Tibial artery (tissue), 4 donors: ENCODE data around the gene GATA3.

ENCODE experiments used
- DNase-seq, 2 donors: peaks; one replicate each; pipeline ENCODE4 v3.0.0-alpha.2; 2019
- H3K27ac ChIP-seq, 2 donors: fragments of 200-600 bp; sonication (generic) in 1 of 2; 1 replicate in 1 of 2; 2 replicates in 1 of 2; pipeline ENCODE4 v1.5.1; 2018 to 2019; ENCODE audit warnings: mild to moderate bottlenecking in 1 of 2
- H3K27me3 ChIP-seq, 2 donors: fragments of 200-600 bp; sonication (generic) in 1 of 2; one replicate each; pipeline versions ENCODE4 v1.5.1 to v1.6.0; 2016 to 2019
- H3K36me3 ChIP-seq, 3 donors: fragments of 200-600 bp; sonication (generic) in 2 of 3; one replicate each; pipeline ENCODE4 v1.5.1; 2016 to 2019; ENCODE audit warnings: mild to moderate bottlenecking in 2 of 3
- H3K4me1 ChIP-seq, 4 donors: fragments of 200-600 bp; sonication (generic) in 2 of 4; 1 replicate in 3 of 4; 2 replicates in 1 of 4; pipeline ENCODE4 v1.5.1; 2016 to 2019
- H3K4me3 ChIP-seq, 2 donors: fragments of 200-600 bp; sonication (generic) in 1 of 2; 1 replicate in 1 of 2; 2 replicates in 1 of 2; pipeline ENCODE4 v1.5.1; 2018 to 2019; ENCODE audit warnings: mild to moderate bottlenecking in 2 of 2
- H3K9me3 ChIP-seq, 3 donors: fragments of 200-600 bp; sonication (generic) in 1 of 3; one replicate each; pipeline ENCODE4 v1.5.1; 2016 to 2019
- CTCF ChIP-seq, 2 experiments: fragments of 200-600 bp in 1 of 2; fragments of 450-650 bp in 1 of 2; IDR thresholded peaks; one replicate each; pipeline ENCODE4 v1.5.1; 2017 to 2019; ENCODE audit warnings: antibody characterized with exemption in 2 of 2, mild to moderate bottlenecking in 1 of 2, moderate library complexity in 1 of 2
- intact Hi-C: fragments of 100-400 bp; cut with DNase I; formaldehyde crosslinking; loops from one replicate; pipeline ENCODE4 v1.15.0; 2023; ENCODE audit warnings: low total_unique reads

Gene GATA3

GRCh38 chr10:8048281-8049008 lies 6.0 kb upstream of the GATA3 start:
- no peak overlapping the region for H3K27ac ChIP-seq
- no peaks in the 10 kb centered on the region for H3K36me3 ChIP-seq
- no peak for DNase-seq
- peaks cover 9 to 100% of the 10 kb centered on the region in 2 donors for H3K27me3 ChIP-seq
- H3K4me3 ChIP-seq = no peak overlapping the region
- TF ChIP-seq CTCF (IDR thresholded peaks at IDR 0.05) = no peak
- peaks cover 0 to 73% (median 57%) of the 10 kb centered on the region in 4 donors for H3K4me1 ChIP-seq
- H3K9me3 ChIP-seq = no peaks in the 10 kb centered on the region
- intact Hi-C loops = no loop called here

- Histone ChIP-seq H3K4me3 (peak overlapping the region; percentile 28 to 43), H3K36me3 (no peaks in the 10 kb centered on the region), H3K9me3 (no peaks in the 10 kb centered on the region), H3K4me1 (peaks cover 0 to 76% (median 63%) of the 10 kb centered on the region in 4 donors), H3K27me3 (peaks cover 9 to 100% of the 10 kb centered on the region in 2 donors), H3K27ac (no peak overlapping the region)
- peak in 1 of 2 donors; percentile 54 for DNase-seq
- intact Hi-C loops = no loop called here
- TF ChIP-seq CTCF (IDR thresholded peaks at IDR 0.05) = no peak
Measured at GRCh38 chr10:8049045-8049864, 5.2 kb upstream of the GATA3 start.

- Histone ChIP-seq H3K27ac (no peak overlapping the region), H3K27me3 (peaks cover 9 to 100% of the 10 kb centered on the region in 2 donors), H3K36me3 (no peaks in the 10 kb centered on the region), H3K4me1 (peaks cover 0 to 76% (median 67%) of the 10 kb centered on the region in 4 donors), H3K9me3 (no peaks in the 10 kb centered on the region), H3K4me3 (peak overlapping the region; percentile 28 to 43)
- intact Hi-C loops = no loop called here
- peak in 1 of 2 donors; percentile 55 for DNase-seq
- TF ChIP-seq CTCF (IDR thresholded peaks at IDR 0.05) = no peak
Measured at GRCh38 chr10:8049865-8050555, 4.5 kb upstream of the GATA3 start.

GRCh38 chr10:8050556-8051108 lies 3.9 kb upstream of the GATA3 start:
- TF ChIP-seq CTCF (IDR thresholded peaks at IDR 0.05) = no peak
- H3K9me3 ChIP-seq = no peaks in the 10 kb centered on the region
- intact Hi-C loops = no loop called here
- H3K27ac ChIP-seq = no peak overlapping the region
- H3K36me3 ChIP-seq = no peaks in the 10 kb centered on the region
- H3K27me3 ChIP-seq = peaks cover 9 to 100% of the 10 kb centered on the region in 2 donors
- peak overlapping the region; percentile 28 to 43 for H3K4me3 ChIP-seq
- DNase-seq = peak in 1 of 2 donors; percentile 49
- H3K4me1 ChIP-seq = peaks cover 0 to 76% (median 70%) of the 10 kb centered on the region in 4 donors

- intact Hi-C loops = no loop called here
- peaks cover 9 to 100% of the 10 kb centered on the region in 2 donors for H3K27me3 ChIP-seq
- H3K9me3 ChIP-seq = no peaks in the 10 kb centered on the region
- no peak for TF ChIP-seq CTCF (IDR thresholded peaks at IDR 0.05)
- H3K36me3 ChIP-seq = no peaks in the 10 kb centered on the region
- peak overlapping the region in 1 of 2 donors; percentile 43 for H3K4me3 ChIP-seq
- no peak overlapping the region for H3K27ac ChIP-seq
- peaks cover 0 to 76% (median 68%) of the 10 kb centered on the region in 4 donors for H3K4me1 ChIP-seq
- DNase-seq = peak in 1 of 2 donors; percentile 55
Measured at GRCh38 chr10:8051109-8051821, 3.2 kb upstream of the GATA3 start.
